Fibroblast of mammary gland (primary cell): Measurements from ENCODE around the gene AP2M1.
A peak's percentile ranks its signal among the peaks of the same experiment; 100 is the strongest.

Source experiments
- DNase-seq: peaks from one replicate; pipeline ENCODE4 v3.0.0-alpha.2; 2010; ENCODE audit warnings: low read depth
- H3K4me3 ChIP-seq: 2 replicates; pipeline ENCODE4 v1.5.1; 2011; ENCODE audit warnings: low read depth, mild to moderate bottlenecking, low read length, moderate library complexity; ENCODE audit not compliant: control insufficient read depth
- TF ChIP-seq, protein P1 (sequence below): conservative IDR thresholded peaks from 2 replicates; pipeline ENCODE4 v1.5.1; 2011; ENCODE audit warnings: low read depth, low read length, inconsistent platforms; ENCODE audit not compliant: control insufficient read depth, insufficient read depth

The AP2M1 gene

DNA sequence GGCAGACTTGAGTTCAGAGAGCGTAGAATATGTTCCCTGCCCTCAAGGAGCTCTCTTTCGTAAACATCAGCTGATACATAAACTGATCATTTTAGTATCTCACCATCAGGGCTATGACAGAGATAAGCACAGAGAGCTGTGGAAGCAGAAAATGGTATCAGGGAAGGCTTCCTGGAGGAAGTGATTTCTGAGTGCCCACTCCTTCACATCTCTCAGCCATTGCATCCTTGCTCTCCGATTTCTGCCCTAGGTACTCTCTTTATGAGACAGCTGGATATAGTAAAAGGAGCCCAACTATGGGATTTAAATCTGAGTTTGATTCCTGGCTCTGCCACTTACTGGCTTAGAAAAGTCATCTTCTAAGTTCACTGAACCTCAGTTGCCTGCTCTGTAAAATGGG lies 9.1 kb upstream of the AP2M1 start:
- TF ChIP-seq, protein P1, sequence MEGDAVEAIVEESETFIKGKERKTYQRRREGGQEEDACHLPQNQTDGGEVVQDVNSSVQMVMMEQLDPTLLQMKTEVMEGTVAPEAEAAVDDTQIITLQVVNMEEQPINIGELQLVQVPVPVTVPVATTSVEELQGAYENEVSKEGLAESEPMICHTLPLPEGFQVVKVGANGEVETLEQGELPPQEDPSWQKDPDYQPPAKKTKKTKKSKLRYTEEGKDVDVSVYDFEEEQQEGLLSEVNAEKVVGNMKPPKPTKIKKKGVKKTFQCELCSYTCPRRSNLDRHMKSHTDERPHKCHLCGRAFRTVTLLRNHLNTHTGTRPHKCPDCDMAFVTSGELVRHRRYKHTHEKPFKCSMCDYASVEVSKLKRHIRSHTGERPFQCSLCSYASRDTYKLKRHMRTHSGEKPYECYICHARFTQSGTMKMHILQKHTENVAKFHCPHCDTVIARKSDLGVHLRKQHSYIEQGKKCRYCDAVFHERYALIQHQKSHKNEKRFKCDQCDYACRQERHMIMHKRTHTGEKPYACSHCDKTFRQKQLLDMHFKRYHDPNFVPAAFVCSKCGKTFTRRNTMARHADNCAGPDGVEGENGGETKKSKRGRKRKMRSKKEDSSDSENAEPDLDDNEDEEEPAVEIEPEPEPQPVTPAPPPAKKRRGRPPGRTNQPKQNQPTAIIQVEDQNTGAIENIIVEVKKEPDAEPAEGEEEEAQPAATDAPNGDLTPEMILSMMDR: no peak
- no peak overlapping the region for H3K4me3 ChIP-seq
- DNase-seq: no peak

DNA sequence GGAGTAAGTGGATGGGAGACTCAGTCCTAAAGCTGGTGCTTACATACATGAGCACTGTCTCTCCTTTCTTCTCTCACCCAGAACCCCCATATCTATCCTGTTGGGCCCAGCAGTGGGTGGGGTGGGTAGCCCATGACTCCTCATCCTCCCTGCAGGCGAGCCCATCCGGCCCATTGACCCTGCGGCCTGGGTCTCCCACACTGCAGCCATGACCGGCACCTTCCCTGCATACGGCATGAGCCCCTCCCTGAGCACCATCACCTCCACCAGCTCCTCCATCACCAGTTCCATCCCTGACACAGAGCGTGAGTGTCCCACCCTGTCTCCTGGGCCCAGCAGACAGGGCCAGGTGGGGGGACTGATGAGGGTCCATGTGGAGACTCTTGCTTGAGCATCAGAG lies 8.0 kb upstream of the AP2M1 start:
- no peak overlapping the region for H3K4me3 ChIP-seq
- DNase-seq: no peak
- TF ChIP-seq, protein P1: no peak

DNA sequence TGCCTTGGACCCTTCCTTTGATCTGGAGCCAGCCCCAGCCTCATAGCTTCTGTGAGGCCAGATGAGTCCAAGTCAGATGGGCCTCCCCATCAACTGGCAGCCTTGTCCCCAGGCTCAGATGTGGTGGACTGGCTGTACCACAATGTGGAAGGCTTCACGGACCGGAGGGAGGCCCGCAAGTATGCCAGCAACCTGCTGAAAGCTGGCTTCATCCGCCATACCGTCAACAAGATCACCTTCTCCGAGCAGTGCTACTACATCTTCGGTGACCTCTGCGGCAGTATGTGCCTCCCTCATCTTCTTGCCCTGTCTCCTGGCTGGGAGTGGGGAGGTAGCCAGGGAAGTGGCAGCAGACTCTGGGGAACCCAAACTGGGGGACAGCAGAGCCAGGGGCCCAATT lies 6.9 kb upstream of the AP2M1 start:
- TF ChIP-seq, protein P1: no peak
- no peak overlapping the region for H3K4me3 ChIP-seq
- no peak for DNase-seq

DNA sequence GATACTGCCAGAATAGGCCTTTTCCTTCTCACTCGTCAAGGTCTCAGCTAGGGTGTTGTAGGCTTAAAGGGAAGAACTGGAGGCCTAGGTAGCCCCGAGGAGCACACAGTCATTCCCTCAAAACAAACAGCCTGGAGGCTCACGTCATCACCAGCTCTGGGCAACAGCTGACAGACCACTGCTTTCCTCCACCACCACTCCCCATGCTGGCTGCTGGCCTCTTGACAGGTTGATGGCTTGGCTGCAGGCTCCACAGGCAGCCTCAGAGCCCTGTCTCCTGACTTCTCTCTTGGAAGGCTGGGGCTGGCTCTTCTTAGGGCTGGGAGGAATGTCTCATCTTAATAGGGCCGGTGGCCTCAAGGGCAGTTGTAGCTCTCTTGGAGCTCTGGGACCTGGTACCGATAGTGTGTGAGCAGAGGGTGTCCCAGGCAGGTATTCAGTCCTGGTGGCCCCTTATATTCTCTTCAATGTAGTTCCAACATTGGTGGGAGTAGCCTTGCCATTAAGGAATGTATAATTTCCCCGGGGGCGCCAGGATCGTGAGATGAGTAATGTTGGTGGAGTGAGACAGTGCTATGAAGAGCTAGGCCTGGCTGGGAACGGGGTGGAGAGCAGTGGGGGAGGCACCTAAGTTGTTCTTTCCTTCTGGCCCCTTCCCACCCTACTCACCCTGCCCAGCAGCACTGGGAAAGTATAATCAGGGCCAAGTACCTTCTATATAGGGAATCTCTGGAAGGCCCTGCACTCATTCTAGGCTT lies 6.1 kb upstream of the AP2M1 start:
- DNase-seq: peak; percentile 90
- H3K4me3 ChIP-seq: no peak overlapping the region
- TF ChIP-seq, protein P1: no peak

DNA sequence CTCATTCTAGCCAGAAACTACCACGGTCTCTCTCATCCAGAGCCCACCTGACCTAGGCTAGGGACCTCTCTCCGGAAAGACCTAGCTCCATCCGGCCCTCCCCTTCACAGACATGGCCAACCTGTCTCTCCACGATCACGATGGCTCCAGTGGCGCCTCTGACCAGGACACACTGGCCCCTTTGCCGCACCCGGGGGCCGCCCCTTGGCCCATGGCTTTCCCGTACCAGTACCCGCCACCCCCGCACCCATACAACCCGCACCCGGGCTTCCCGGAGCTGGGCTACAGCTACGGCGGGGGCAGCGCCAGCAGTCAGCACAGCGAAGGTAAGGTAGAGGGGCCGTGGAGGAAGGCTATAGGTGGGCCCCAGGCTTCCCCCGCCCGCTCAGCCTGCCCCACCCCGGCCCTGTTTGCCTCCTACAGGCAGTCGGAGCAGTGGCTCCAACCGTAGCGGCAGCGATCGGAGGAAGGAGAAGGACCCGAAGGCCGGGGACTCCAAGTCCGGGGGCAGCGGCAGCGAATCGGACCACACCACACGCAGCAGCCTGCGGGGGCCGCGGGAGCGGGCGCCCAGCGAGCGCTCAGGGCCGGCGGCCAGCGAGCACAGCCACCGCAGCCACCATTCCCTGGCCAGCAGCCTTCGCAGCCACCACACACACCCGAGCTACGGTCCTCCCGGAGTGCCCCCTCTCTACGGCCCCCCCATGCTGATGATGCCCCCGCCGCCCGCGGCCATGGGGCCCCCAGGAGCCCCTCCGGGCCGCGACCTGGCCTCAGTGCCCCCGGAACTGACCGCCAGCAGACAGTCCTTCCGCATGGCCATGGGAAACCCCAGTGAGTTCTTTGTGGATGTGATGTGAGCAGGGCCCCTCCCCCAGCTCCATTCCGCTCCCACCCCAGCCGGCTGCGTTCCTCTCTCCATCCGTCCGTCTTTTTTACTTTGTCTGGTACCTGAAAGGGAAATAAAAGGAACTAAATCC lies 4.5 kb upstream of the AP2M1 start:
- DNase-seq: no peak
- TF ChIP-seq, protein P1: no peak
- no peak overlapping the region for H3K4me3 ChIP-seq

DNA sequence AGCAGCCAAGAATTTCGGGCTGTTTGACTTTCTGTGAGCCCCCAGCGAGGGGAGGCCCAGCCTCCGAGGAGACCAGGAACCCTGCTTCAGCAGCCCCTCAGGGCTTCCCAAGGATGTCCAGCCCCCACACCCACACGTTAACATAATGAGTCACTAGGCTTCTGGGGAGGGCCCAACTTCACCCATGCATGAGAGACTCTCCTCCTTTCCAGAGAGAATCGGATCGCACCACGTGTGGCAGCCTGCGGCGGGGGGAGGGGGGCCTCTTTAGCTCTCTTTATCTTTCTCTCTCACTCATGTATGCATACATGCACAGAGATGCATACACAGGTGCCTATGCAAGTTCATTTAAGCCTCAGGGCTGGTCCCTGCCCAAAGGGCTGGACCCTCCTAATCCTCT lies 3.1 kb upstream of the AP2M1 start:
- no peak overlapping the region for H3K4me3 ChIP-seq
- TF ChIP-seq, protein P1: no peak
- DNase-seq: peak; percentile 79
